Adrenal gland (tissue), 12 donors: ENCODE data around the gene MRPL24. TPM values are rescaled to one million over a fixed set of nuclear protein-coding genes. Genes with fewer than 3 reads are reported as not detected.
"Not testable (repeated sequence)": the region's sequence is repeated elsewhere in the genome, so short reads cannot be mapped to it uniquely, and the experiment has no call there.

ENCODE experiments used
- DNase-seq, 7 donors: peaks; one replicate each; pipeline ENCODE4 v3.0.0-alpha.2; 2019 to 2020
- H3K27ac ChIP-seq, 5 donors: fragments of 200-600 bp; sonication (generic) in 4 of 5; 1 replicate in 3 of 5; 2 replicates in 2 of 5; pipeline versions ENCODE4 v1.5.1 to v1.8.0; 2016 to 2020; ENCODE audit warnings: mild to moderate bottlenecking in 1 of 5
- H3K27me3 ChIP-seq: fragments of 200-600 bp; 2 replicates; pipeline ENCODE4 v1.8.0; 2021
- H3K36me3 ChIP-seq, 2 donors: fragments of 200-600 bp; replicated peaks in 1 of 2; 1 replicate in 1 of 2; 2 replicates in 1 of 2; pipeline versions ENCODE4 v1.5.1 to v1.8.0; 2018 to 2022
- H3K4me1 ChIP-seq, 2 donors: fragments of 200-600 bp; replicated peaks in 1 of 2; 1 replicate in 1 of 2; 2 replicates in 1 of 2; pipeline versions ENCODE4 v1.5.1 to v1.8.0; 2018 to 2021
- H3K4me3 ChIP-seq, 4 donors: fragments of 200-600 bp; sonication (generic) in 3 of 4; one replicate each; pipeline ENCODE4 v1.5.1; 2016 to 2018
- H3K9me3 ChIP-seq, 3 donors: fragments of 200-600 bp; sonication (generic) in 1 of 3; replicated peaks in 1 of 3; 1 replicate in 2 of 3; 2 replicates in 1 of 3; pipeline versions ENCODE4 v1.5.1 to v1.8.0; 2016 to 2021
- POLR2A ChIP-seq, 2 donors: fragments of 450-650 bp; IDR thresholded peaks; one replicate each; pipeline ENCODE4 v1.6.1; 2017; ENCODE audit warnings: antibody characterized with exemption in 2 of 2, mild to moderate bottlenecking in 2 of 2, moderate library complexity in 1 of 2
- WGBS, 4 donors: extraction: QIAGEN DNeasy Blood & Tissue Kit in 2 of 4; methylation state at CpG; one replicate each; pipeline versions ENCODE4 v1.1.5 to v1.1.7; 2013 to 2017; 5-methylcytosine and 5-hydroxymethylcytosine counted together
- intact Hi-C, 2 donors: fragments of 100-400 bp; cut with DNase I; formaldehyde crosslinking; loops; one replicate each; pipeline versions ENCODE4 v1.14.1 to v1.15.0; 2022 to 2023
- polyA plus RNA-seq, 3 donors: library from polyadenylated mRNA; stranded (reverse); fragments of 200-250 nt in 2 of 3; fragments of 350-450 nt in 1 of 3; fragmentation: Illumina TruSeq in 1 of 3; extraction: RNeasy Lipid Tissue Mini Kit (QIAGEN cat#74804) in 1 of 3; gene quantifications; one replicate each; pipeline ENCODE4 v1.2.3, GENCODE V29; 2013 to 2014
- total RNA-seq, 9 donors: library from RNA; depleted of rRNA in 4 of 9; stranded (reverse); fragments of >200 nt in 4 of 9; fragments of 120-200 nt in 1 of 9; fragmentation: NEBNext Ultra II Directional in 1 of 9; extraction: Animal tissue kit (Norgen Biotek cat#: 25700) in 1 of 9; gene quantifications; one replicate each; pipeline versions ENCODE4 v1.1.0 to v1.2.4, GENCODE V29; 2013 to 2023
- TF ChIP-seq, protein P1 (sequence below), 6 experiments: fragments of 450-650 bp in 4 of 6; fragments of 200-600 bp in 2 of 6; sonication (generic) in 1 of 6; IDR thresholded peaks; 1 replicate in 5 of 6; 2 replicates in 1 of 6; pipeline versions ENCODE4 v1.5.1 to v1.8.0; 2016 to 2021; ENCODE audit warnings: antibody characterized with exemption in 6 of 6, mild to moderate bottlenecking in 2 of 6, moderate library complexity in 1 of 6
- donor health status: healthy with polysubstance abuse.
- donor health status: Bipolar disorder and iron deficiency.
- donor health status: DM: yes; HTN: yes; CAD: no.
- donor health status: DM: no; HTN: no; CAD: no.
- donor health status: DM: no; HTN: no; CAD: no.
- donor health status: DM: yes; HTN: yes; CAD: no.

MRPL24 gene
- total and polyA plus RNA-seq, 12 donors: 46.7 to 294 (median 113) TPM

DNA sequence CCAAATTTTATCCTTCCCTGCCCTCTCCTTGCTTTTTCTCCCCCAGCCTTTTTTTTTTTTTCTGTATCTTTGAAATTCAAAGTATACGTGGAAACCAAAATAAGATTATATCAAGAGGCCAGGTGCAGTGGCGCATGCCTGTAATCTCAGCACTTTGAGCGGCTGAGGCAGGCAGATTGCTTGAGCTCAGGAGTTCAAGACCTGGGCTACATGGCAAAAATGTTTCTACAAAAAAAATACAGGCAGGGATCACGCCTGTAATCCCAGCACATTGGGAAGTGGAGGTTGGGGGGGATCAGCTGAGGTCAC, 19.9 kb upstream of the MRPL24 start:
- H3K4me3 ChIP-seq: no peak overlapping the region
- DNase-seq: peak in 1 of 7 donors; percentile 2
- peaks cover 0 to 1% of the 10 kb centered on the region in 2 donors for H3K4me1 ChIP-seq
- no peaks in the 10 kb centered on the region for H3K36me3 ChIP-seq
- H3K9me3 ChIP-seq: no peaks in the 10 kb centered on the region
- intact Hi-C loops: no loop called here
- TF ChIP-seq, protein P1, sequence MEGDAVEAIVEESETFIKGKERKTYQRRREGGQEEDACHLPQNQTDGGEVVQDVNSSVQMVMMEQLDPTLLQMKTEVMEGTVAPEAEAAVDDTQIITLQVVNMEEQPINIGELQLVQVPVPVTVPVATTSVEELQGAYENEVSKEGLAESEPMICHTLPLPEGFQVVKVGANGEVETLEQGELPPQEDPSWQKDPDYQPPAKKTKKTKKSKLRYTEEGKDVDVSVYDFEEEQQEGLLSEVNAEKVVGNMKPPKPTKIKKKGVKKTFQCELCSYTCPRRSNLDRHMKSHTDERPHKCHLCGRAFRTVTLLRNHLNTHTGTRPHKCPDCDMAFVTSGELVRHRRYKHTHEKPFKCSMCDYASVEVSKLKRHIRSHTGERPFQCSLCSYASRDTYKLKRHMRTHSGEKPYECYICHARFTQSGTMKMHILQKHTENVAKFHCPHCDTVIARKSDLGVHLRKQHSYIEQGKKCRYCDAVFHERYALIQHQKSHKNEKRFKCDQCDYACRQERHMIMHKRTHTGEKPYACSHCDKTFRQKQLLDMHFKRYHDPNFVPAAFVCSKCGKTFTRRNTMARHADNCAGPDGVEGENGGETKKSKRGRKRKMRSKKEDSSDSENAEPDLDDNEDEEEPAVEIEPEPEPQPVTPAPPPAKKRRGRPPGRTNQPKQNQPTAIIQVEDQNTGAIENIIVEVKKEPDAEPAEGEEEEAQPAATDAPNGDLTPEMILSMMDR (IDR thresholded peaks at IDR 0.05): no peak
- no peak for TF ChIP-seq POLR2A (IDR thresholded peaks at IDR 0.05)
- no peaks in the 10 kb centered on the region for H3K27me3 ChIP-seq
- H3K27ac ChIP-seq: no peak overlapping the region
- 71 to 85% (median 79%) methylated on average over 4 of the region's 4 CpGs for WGBS, 4 donors

DNA sequence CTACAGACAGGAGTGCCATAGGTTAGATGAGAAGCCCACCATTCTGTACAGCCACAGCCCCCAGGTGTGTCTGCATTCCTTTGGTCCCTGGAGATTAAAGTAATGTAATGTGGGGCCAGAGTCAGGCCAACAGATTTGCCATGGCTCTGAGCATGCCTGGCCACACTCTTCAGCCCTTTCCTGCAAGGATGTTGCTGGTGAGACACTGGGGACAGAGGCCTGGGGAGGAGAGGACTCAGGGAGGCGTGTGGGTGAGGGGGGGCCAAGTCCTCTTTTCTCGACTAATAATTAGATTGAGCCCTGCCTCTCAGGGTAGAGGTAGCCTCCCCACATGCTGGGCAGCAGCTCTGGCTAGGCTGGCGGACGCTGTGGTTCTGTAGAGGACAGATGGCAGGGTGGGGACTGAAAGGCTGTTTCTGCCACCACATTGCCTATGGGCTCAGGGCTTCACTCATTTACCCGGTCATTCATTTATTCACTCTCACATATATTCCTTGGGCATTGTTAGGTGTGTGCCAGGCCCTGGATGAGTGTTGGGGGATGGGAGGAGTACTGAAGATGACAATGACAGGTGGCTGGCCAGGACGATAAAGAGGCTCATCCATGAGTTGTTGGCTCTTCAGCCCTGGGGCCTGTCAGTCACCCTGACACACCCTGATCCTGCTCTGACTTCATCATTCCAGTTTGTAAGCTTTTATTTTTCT, 19.4 kb upstream of the MRPL24 start:
- H3K36me3 ChIP-seq: no peaks in the 10 kb centered on the region
- H3K9me3 ChIP-seq: no peaks in the 10 kb centered on the region
- TF ChIP-seq, protein P1 (IDR thresholded peaks at IDR 0.05): no peak
- no peak for TF ChIP-seq POLR2A (IDR thresholded peaks at IDR 0.05)
- H3K4me3 ChIP-seq: no peak overlapping the region
- no peaks in the 10 kb centered on the region for H3K27me3 ChIP-seq
- DNase-seq: peak in 1 of 7 donors; percentile 7
- intact Hi-C loops: no loop called here
- WGBS, 4 donors: 47 to 68% (median 61%) methylated on average over 4 to 6 of the region's 6 CpGs
- H3K4me1 ChIP-seq: no peaks in the 10 kb centered on the region
- H3K27ac ChIP-seq: no peak overlapping the region

DNA sequence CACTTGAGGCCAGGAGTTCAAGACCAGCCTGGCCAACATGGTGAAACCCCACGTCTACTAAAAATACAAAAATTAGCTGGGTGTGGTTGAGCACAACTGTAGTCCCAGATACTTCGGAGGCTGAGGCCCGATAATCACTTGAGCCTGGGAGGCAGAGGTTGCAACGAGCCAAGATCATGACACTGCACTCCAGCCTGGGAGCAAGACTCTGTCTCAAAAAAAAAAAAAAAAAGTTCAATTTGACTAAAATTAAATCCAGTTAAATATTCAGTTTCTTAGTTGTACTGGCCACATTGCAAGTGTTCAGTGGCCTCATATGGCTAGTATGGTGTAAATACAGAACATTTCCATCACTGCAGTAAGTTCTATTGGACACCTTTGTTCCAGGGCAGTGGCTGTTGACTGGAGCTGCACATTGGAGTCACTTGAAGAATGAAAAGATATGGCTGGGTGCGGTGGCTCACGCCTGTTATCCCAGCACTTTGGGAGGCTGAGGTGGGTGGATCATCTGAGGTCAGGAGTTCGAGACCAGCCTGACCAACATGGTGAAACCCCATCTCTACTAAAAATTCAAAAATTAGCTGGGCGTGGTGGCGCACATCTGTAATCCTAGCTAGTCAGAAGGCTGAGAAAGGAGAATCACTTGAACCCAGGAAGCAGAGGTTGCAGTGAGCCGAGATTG, 16.8 kb upstream of the MRPL24 start:
- intact Hi-C loops, H3K36me3 ChIP-seq, H3K27me3 ChIP-seq, H3K9me3 ChIP-seq, H3K27ac ChIP-seq, H3K4me3 ChIP-seq, H3K4me1 ChIP-seq: not testable (repeated sequence)
- WGBS, 4 donors: 91 to 98% (median 96%) methylated on average over 10 of the region's 10 CpGs
- peak in 1 of 7 donors; percentile 8 for DNase-seq

DNA sequence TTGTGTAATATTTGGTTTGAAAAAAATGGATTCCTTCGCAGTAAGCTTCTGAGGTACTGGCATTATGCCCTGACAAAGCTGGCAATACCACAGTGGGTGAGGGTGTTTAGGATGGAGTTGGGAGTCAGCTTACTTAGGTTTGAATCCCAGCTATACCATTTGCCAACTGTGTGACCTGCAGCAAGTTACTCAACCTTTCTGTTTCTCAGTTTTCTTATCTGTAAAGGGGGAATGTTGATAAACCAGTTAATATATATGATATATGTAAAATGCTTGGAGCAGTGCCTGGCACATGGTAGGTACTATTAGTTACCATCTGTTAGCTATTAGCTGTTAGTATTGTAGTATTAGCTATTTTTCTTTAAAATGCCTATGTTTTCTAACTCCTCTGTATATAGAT, 15.5 kb upstream of the MRPL24 start:
- Histone ChIP-seq H3K4me1 (peaks cover 11 to 13% of the 10 kb centered on the region in 2 donors), H3K27ac (no peak overlapping the region), H3K27me3 (no peaks in the 10 kb centered on the region), H3K4me3 (no peak overlapping the region), H3K9me3 (no peaks in the 10 kb centered on the region), H3K36me3 (no peaks in the 10 kb centered on the region)
- TF ChIP-seq, protein P1 (IDR thresholded peaks at IDR 0.05): no peak
- no peak for TF ChIP-seq POLR2A (IDR thresholded peaks at IDR 0.05)
- 91 to 100% (median 97%) methylated on average over 1 of the region's 1 CpG for WGBS, 4 donors
- peak in 1 of 7 donors; percentile 0 for DNase-seq
- intact Hi-C loops: no loop called here
